ENCODE data around the gene TEX2.
A peak's percentile ranks its signal among the peaks of the same experiment; 100 is the strongest.

The TEX2 gene

DNA sequence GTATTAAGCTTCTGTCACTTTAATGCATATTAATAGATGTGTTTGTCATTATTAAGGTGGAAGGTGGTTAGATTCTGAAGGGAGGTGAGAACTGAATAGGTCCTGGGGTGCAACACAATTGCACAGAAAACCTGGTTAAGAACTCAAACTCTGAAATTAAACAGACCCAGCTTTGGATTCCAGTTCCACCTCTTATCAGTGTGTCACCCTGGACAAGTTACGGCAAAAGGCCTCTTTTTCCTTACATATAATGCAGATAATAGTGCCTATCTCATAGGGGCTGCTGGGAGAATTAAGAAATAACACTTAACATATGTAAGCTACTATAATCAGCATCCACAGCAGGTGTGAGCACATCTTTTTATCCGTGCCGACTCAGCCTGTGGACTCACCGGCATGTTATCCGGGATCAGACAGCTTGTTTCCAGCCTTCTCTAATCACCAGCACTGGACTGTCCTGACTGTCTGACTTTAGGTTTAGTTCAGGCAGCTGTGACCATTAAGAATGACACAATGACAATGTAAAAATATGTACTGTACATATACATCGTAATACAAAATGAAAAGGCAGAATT, 31.4 kb downstream of the TEX2 start:
- H3K4me3 ChIP-seq (ENCODE audit: control insufficient read depth, low read depth, low read length), result no peak overlapping the region
- TF ChIP-seq, protein P1, sequence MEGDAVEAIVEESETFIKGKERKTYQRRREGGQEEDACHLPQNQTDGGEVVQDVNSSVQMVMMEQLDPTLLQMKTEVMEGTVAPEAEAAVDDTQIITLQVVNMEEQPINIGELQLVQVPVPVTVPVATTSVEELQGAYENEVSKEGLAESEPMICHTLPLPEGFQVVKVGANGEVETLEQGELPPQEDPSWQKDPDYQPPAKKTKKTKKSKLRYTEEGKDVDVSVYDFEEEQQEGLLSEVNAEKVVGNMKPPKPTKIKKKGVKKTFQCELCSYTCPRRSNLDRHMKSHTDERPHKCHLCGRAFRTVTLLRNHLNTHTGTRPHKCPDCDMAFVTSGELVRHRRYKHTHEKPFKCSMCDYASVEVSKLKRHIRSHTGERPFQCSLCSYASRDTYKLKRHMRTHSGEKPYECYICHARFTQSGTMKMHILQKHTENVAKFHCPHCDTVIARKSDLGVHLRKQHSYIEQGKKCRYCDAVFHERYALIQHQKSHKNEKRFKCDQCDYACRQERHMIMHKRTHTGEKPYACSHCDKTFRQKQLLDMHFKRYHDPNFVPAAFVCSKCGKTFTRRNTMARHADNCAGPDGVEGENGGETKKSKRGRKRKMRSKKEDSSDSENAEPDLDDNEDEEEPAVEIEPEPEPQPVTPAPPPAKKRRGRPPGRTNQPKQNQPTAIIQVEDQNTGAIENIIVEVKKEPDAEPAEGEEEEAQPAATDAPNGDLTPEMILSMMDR (conservative IDR thresholded peaks at IDR 0.05; ENCODE audit: control insufficient read depth, insufficient read depth, low read depth, low read length), result no peak
- no peak for DNase-seq (ENCODE audit: low read depth)

DNA sequence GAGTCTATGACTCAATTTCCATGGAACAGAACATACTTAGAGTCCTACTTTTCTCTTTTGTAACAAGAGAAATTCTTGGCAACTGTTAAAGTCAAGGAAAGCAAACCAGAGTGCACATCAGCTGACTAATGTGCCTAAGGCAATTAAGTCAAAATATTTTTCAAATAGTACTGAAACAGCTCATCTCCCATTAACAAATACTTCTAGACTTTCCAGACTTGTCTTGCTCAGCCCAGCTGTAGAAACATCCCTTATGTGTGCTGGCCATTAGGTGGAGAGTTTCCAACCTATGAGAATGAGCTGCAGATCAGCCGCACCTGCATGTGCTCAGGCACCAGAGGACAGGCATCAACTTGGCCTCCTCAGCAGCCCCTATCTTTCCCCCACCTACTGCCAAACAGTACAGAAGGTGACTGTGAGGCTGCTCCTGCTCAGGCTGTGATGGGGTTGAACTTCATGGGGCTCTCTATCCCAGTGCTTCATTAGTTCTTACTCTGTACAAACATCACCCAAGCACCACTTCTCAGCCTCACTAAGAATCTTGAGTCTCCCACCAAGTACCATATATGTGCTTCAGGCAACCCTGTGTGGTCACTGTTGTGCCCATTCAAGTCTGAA, 32.2 kb downstream of the TEX2 start:
- peak; percentile 97 for DNase-seq (ENCODE audit: low read depth)
- no peak overlapping the region for H3K4me3 ChIP-seq (ENCODE audit: control insufficient read depth, low read depth, low read length)
- TF ChIP-seq, protein P1 (conservative IDR thresholded peaks at IDR 0.05; ENCODE audit: control insufficient read depth, insufficient read depth, low read depth, low read length), result no peak

DNA sequence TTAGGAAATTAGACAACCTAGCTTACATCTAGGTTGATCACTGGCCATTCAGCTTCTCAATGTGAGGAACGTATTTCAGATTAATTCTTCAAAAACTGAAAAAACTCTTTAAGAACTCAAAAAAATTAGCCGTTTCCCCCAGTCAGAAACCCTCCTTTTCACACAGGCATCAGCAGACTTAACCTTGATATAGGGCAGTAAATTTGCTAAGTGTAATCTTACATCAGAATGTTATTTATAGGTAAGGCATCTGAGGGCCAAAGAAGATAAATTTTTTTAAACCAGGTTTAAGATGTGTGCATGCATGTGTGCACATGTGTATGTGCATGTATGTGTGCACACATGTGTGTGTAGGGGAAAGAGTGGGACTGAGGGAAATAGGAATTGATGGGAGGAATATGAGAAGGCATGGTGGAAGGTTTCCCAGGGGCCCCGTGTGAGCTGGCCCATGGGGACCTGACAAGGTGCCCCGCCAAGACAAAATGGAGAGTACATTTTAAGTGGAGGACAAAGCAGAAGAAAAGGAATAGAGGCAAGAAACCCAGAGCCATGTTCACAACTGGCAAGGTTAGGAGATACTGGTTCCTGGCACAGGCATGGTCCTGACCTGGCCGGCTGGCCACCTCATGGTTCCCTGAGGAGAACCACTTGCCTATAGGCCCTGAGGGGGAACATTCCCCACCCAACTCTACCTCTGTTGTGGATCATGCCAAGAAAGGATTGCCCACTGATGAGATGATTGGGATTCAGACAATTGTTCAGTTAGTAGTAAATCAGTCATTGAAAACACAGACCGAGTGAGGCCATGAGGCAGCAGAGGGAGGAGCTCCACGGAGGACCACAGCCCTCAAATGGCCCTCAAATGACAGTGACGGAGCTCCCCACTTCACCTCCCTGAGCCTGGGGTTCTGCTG, 33.0 kb downstream of the TEX2 start:
- H3K4me3 ChIP-seq (ENCODE audit: control insufficient read depth, low read depth, low read length), result no peak overlapping the region
- TF ChIP-seq, protein P1 (conservative IDR thresholded peaks at IDR 0.05; ENCODE audit: control insufficient read depth, insufficient read depth, low read depth, low read length), result no peak
- no peak for DNase-seq (ENCODE audit: low read depth)

DNA sequence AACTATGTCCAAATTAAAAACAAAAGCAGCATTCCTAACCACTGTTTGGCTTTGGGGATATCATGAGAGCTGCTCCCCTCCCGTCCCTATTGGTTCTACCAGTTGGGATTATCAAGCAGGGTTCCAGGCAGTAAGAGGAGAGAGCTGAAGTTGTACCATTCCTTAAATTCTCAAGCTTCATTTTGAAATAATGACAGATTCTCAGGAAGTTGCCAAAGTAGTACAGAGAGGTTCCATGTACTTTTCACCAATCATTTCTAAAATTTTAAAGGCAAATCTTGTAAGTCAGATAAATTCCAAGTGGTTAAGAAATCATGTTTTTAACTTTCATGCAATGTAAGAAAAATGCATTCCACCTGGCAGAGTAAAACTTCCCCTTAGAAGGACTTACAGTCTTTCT, 36.9 kb downstream of the TEX2 start:
- TF ChIP-seq, protein P1 (conservative IDR thresholded peaks at IDR 0.05; ENCODE audit: control insufficient read depth, insufficient read depth, low read depth, low read length), result no peak
- no peak overlapping the region for H3K4me3 ChIP-seq (ENCODE audit: control insufficient read depth, low read depth, low read length)
- DNase-seq (ENCODE audit: low read depth), result no peak

DNA sequence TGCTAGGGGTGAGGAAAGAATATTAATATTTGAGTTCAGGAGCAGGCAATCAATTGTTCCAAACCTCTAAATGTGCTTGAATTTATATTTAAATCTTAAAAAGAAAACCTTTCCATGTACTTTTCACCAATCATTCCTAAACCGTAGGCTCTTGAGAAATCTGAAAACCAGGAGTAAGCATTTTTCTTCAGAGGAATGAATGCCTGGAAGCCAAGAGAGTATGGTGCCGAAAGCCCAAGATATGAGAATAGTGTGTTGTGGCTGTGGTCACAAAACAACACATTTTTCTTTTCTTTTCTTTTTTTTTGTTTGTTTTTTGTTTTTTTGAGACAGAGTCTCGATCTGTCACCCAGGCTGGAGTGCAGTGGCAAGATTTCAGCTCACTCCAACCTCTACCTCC, 37.6 kb downstream of the TEX2 start:
- no peak overlapping the region for H3K4me3 ChIP-seq (ENCODE audit: control insufficient read depth, low read depth, low read length)
- no peak for DNase-seq (ENCODE audit: low read depth)
- TF ChIP-seq, protein P1 (conservative IDR thresholded peaks at IDR 0.05; ENCODE audit: control insufficient read depth, insufficient read depth, low read depth, low read length), result no peak

DNA sequence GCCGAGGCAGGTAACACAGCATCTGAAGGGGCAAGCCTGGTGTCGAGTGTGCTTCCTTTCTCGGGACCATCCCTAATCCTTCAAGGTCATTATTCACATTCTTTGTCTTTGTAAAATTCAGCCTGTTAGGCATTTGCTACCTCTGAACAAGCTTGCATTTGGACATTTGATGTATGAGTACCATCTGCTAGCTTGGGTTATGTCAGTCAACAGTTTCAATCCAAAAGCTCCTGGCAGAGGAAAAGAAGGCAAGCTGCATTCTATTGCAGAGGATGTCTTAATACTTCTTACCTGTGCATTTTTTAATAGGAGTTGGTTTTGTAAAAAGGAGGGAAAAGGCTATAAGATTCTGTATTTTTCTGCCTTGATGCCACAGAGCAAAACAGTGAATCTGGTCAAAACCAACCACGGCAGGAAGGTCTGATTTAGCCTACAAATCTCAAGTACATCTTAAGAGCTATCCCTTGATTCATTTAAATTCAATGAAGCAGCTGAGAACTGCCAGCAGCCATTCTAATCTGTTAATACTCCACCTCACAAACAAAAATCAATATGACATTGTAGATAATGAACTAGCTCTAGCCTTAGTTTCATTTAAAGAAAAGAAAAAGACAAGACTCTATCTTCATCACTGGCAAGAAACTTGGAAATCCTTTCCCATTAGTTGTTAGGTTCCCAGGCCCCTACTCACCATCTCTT, 39.0 kb downstream of the TEX2 start:
- TF ChIP-seq, protein P1 (conservative IDR thresholded peaks at IDR 0.05; ENCODE audit: control insufficient read depth, insufficient read depth, low read depth, low read length), result no peak
- DNase-seq (ENCODE audit: low read depth), result no peak
- H3K4me3 ChIP-seq (ENCODE audit: control insufficient read depth, low read depth, low read length), result no peak overlapping the region

Data from fibroblast of mammary gland (primary cell).